Measurements from ENCODE around the gene LYPD6B. TPM values are rescaled to one million over a fixed set of nuclear protein-coding genes. Genes with fewer than 3 reads are reported as not detected.

Gene LYPD6B
- total RNA-seq, 1 experiment from 2014 or later: 2.0 TPM

GRCh38 chr2:149023091-149023490 is 15.4 kb upstream of the LYPD6B start:
- no peak for DNase-seq
- no peak overlapping the region for H3K4me3 Mint-ChIP-seq
- Histone ChIP-seq H2BK20ac (ENCODE audit: low read depth, low read length, poor library complexity, severe bottlenecking) (no peak overlapping the region), H2BK120ac (ENCODE audit: low read depth, low read length, poor library complexity, severe bottlenecking) (no peak overlapping the region), H2BK12ac (ENCODE audit: insufficient read length, low read depth, low read length) (no peak overlapping the region), H3K9me3 (ENCODE audit: control insufficient read depth, low read depth, low read length) (no peaks in the 10 kb centered on the region), H3K4ac (ENCODE audit: low read depth, low read length) (no peak overlapping the region), H3K79me1 (ENCODE audit: insufficient read depth, low read depth, low read length, poor library complexity, severe bottlenecking) (no peaks in the 10 kb centered on the region), H2AK5ac (ENCODE audit: insufficient read length, low read length) (no peak overlapping the region), H3K23ac (ENCODE audit: insufficient read length, low read depth, low read length) (no peak overlapping the region), H2BK5ac (ENCODE audit: insufficient read length, low read length) (no peak overlapping the region), H4K20me1 (ENCODE audit: control insufficient read depth, insufficient read depth, insufficient read length) (no peaks in the 10 kb centered on the region), H3K56ac (ENCODE audit: insufficient read length, low read depth, low read length) (no peak overlapping the region), H3K18ac (ENCODE audit: insufficient read length, low read depth, low read length) (no peak overlapping the region), H4K5ac (ENCODE audit: insufficient read length, low read depth, low read length) (no peak overlapping the region), H4K91ac (ENCODE audit: insufficient read length, low read depth, low read length) (no peak overlapping the region), H3K14ac (ENCODE audit: insufficient read depth, low read length) (no peak overlapping the region), H3K27me3 (ENCODE audit: insufficient read depth, low read length) (no peaks in the 10 kb centered on the region), H3K9ac (ENCODE audit: extremely low read depth, insufficient read length, low read length) (no peak overlapping the region), H2AFZ (ENCODE audit: low read length) (no peak overlapping the region), H3K79me2 (ENCODE audit: insufficient read depth, low read length) (no peaks in the 10 kb centered on the region), H2BK15ac (ENCODE audit: low read depth, low read length) (no peak overlapping the region), H3K4me1 (ENCODE audit: insufficient read depth, low read length) (peaks cover 5% of the 10 kb centered on the region), H3K27ac (ENCODE audit: insufficient read length, low read depth, low read length) (no peak overlapping the region), H3K23me2 (ENCODE audit: insufficient read length, low read depth, low read length, poor library complexity, severe bottlenecking) (no peaks in the 10 kb centered on the region), H3T11ph (ENCODE audit: low read length) (no peak overlapping the region), H3K4me2 (ENCODE audit: insufficient read depth, insufficient read length, low read length) (no peak overlapping the region), H4K8ac (replicated peaks; ENCODE audit: insufficient read length, low read depth, low read length) (no peak overlapping the region)
- peak overlapping the region in 1 of 3 experiments; percentile 25; a peak in 2 of 7 replicates for H3K27ac Mint-ChIP-seq
- peaks cover 1% of the 10 kb centered on the region; the same call in 1 of the 2 replicates for H3K27me3 Mint-ChIP-seq (ENCODE audit: low read depth)
- H3K9me3 Mint-ChIP-seq: no peaks in the 10 kb centered on the region
- peaks cover 0 to 21% (median 18%) of the 10 kb centered on the region in 3 experiments; a peak in 5 of 7 replicates for H3K36me3 Mint-ChIP-seq (ENCODE audit: insufficient read depth in 1 of 3, low read depth in 3 of 3)
- H3K4me1 Mint-ChIP-seq: peaks cover 15 to 19% of the 10 kb centered on the region in 2 experiments
- no peak for TF ChIP-seq CTCF (conservative IDR thresholded peaks at IDR 0.05)
- WGBS (ENCODE audit: extremely low coverage, insufficient read length, low lambda C conversion rate): no CpG with 5 or more reads among the region's 6 CpGs

Data from H9 (cell line).